Measurements from ENCODE around the gene RDH13.

DNA sequence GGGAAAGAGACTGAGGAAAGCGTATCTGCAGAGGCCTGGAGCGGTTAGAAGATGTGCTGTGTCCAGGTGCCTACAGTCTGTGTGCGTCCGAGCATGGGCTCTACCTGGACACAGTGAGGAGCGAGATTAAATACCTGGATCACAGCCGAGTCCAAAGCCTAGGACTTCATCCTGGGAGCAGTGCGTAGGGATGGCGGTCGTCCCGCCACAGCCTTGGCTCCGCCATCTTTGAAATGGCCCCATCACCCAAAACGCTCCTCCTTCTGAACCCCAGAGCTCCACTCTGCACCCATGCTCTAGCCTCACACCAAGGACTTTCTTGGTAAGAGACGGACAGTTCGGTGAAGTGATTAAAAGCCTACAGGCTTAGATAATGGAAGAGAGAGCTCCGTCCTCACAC lies 44.7 kb downstream of the RDH13 start:
- TF ChIP-seq GATA3 (IDR thresholded peaks at IDR 0.05; ENCODE audit: low read depth, low read length), result no peak
- no peak for TF ChIP-seq GATA2 (IDR thresholded peaks at IDR 0.05; ENCODE audit: low read depth, low read length)
